Loucy (cell line): ENCODE data around the gene TMEM30B.
"Not testable (repeated sequence)": the region's sequence is repeated elsewhere in the genome, so short reads cannot be mapped to it uniquely, and the experiment has no call there.

Experiments used
- H2AFZ ChIP-seq: fragments of 200-600 bp; sonication (generic); 2 replicates; pipeline ENCODE4 v1.6.0; 2016; ENCODE audit warnings: antibody characterized with exemption, mild to moderate bottlenecking, low read length, moderate library complexity
- H3F3A ChIP-seq: fragments of 200-600 bp; 2 replicates; pipeline ENCODE4 v1.6.0; 2016; ENCODE audit warnings: antibody characterized with exemption, low read depth, mild to moderate bottlenecking
- H3K27me3 ChIP-seq: fragments of 200-600 bp; sonication (generic); 2 replicates; pipeline ENCODE4 v1.6.1; 2014; ENCODE audit warnings: low read length, mild to moderate bottlenecking; ENCODE audit not compliant: insufficient read depth, poor library complexity, severe bottlenecking
- H3K36me3 ChIP-seq: fragments of 200-600 bp; sonication (generic); 2 replicates; pipeline ENCODE4 v1.6.1; 2016; ENCODE audit warnings: low read length; ENCODE audit not compliant: insufficient read depth
- H3K4me1 ChIP-seq: fragments of 200-600 bp; sonication (generic); 2 replicates; pipeline ENCODE4 v1.5.1; 2014; ENCODE audit warnings: low read length, mild to moderate bottlenecking; ENCODE audit not compliant: insufficient read depth, poor library complexity, severe bottlenecking
- H3K4me2 ChIP-seq: fragments of 200-600 bp; sonication (generic); 2 replicates; pipeline ENCODE4 v1.6.0; 2014; ENCODE audit warnings: antibody characterized with exemption, low read length, low read depth, mild to moderate bottlenecking; ENCODE audit not compliant: poor library complexity, severe bottlenecking
- H3K4me3 ChIP-seq: fragments of 200-600 bp; sonication (generic); 2 replicates; pipeline ENCODE4 v1.5.1; 2014; ENCODE audit warnings: low read length, mild to moderate bottlenecking, mixed read lengths; ENCODE audit not compliant: poor library complexity, severe bottlenecking
- H3K79me2 ChIP-seq: fragments of 200-600 bp; sonication (generic); 2 replicates; pipeline ENCODE4 v1.6.1; 2014; ENCODE audit warnings: low read length; ENCODE audit not compliant: insufficient read depth
- H3K9ac ChIP-seq: fragments of 200-600 bp; sonication (generic); 2 replicates; pipeline ENCODE4 v1.6.0; 2014; ENCODE audit warnings: mild to moderate bottlenecking, low read depth, low read length, moderate library complexity; ENCODE audit not compliant: poor library complexity, severe bottlenecking
- H3K9me2 ChIP-seq: fragments of 200-600 bp; sonication (generic); replicated peaks from 2 replicates; pipeline ENCODE4 v1.6.1; 2016; ENCODE audit warnings: low read depth, low read length, mixed read lengths
- H3K9me3 ChIP-seq: fragments of 200-600 bp; sonication (generic); 2 replicates; pipeline ENCODE4 v1.6.1; 2014; ENCODE audit warnings: mild to moderate bottlenecking, antibody characterized with exemption, low read length, low read depth; ENCODE audit not compliant: insufficient read depth
- H4K20me1 ChIP-seq: fragments of 200-600 bp; sonication (generic); 2 replicates; pipeline ENCODE4 v1.6.0; 2014; ENCODE audit warnings: antibody characterized with exemption, low read length, mild to moderate bottlenecking; ENCODE audit not compliant: insufficient read depth, poor library complexity, severe bottlenecking
- EZH2phosphoT487 ChIP-seq: fragments of 200-600 bp; IDR thresholded peaks from 2 replicates; pipeline ENCODE4 v1.6.1; 2018; ENCODE audit warnings: antibody characterized with exemption, mild to moderate bottlenecking, moderate library complexity, borderline replicate concordance
- TF ChIP-seq, protein P1 (sequence below): fragments of 200-600 bp; sonication (generic); conservative IDR thresholded peaks from 2 replicates; pipeline ENCODE4 v1.5.1; 2014; ENCODE audit warnings: mild to moderate bottlenecking, antibody characterized with exemption, low read length

The TMEM30B gene

DNA sequence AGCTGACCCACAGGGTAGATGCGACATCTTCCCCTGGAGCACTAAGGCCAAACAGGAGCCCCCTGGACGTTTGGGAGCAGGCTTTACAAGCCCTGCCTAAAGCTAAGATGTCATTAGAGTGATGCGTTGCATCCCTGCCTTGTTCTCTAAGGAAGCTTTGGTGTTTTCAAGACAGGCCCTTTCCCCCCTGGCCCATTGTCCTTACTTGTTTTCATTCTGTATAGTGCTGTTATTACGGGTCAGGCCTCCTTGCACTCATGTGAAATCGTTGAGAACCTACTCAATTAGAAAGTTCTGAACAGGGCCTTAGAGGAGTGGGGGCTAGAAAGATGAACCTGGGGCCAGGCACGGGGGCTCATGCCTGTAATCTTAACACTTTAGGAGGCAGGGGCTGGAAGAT, 38.6 kb upstream of the TMEM30B start:
- Histone ChIP-seq H4K20me1 (peaks cover 17% of the 10 kb centered on the region), H3K4me3 (no peak overlapping the region), H3K36me3 (no peaks in the 10 kb centered on the region), H3K27me3 (no peaks in the 10 kb centered on the region), H2AFZ (no peak overlapping the region), H3K9ac (no peak overlapping the region), H3F3A (no peaks in the 10 kb centered on the region; the same call in 1 of the 2 replicates), H3K9me3 (no peaks in the 10 kb centered on the region), H3K9me2 (no peaks in the 10 kb centered on the region), H3K79me2 (peaks cover 43% of the 10 kb centered on the region), H3K4me2 (peak overlapping the region; percentile 3), H3K4me1 (peaks cover 32% of the 10 kb centered on the region)
- TF ChIP-seq, protein P1, sequence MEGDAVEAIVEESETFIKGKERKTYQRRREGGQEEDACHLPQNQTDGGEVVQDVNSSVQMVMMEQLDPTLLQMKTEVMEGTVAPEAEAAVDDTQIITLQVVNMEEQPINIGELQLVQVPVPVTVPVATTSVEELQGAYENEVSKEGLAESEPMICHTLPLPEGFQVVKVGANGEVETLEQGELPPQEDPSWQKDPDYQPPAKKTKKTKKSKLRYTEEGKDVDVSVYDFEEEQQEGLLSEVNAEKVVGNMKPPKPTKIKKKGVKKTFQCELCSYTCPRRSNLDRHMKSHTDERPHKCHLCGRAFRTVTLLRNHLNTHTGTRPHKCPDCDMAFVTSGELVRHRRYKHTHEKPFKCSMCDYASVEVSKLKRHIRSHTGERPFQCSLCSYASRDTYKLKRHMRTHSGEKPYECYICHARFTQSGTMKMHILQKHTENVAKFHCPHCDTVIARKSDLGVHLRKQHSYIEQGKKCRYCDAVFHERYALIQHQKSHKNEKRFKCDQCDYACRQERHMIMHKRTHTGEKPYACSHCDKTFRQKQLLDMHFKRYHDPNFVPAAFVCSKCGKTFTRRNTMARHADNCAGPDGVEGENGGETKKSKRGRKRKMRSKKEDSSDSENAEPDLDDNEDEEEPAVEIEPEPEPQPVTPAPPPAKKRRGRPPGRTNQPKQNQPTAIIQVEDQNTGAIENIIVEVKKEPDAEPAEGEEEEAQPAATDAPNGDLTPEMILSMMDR, result no peak
- no peak for TF ChIP-seq EZH2phosphoT487

DNA sequence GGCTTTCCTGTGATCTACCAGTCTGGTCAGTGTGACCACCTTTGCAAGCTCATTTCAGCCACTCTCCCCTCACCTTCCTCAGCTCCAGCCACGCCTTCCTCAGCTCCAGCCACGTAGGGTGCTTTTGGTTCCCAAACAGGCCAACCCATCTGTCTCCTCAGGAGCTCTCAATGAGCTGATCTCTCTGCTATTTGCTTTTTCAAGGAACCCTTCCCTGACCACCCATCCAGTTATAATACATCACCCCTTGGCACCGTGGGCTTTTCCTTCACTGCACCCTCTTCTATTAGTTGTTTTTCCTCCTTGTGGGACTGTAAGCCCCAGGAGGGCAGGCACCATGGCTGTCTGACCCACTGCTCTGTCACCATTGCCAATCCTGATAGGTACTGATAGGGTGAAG, 37.9 kb upstream of the TMEM30B start:
- peaks cover 2% of the 10 kb centered on the region; the same call in 1 of the 2 replicates for H3K9me3 ChIP-seq
- H3F3A ChIP-seq, result no peaks in the 10 kb centered on the region
- no peaks in the 10 kb centered on the region for H3K9me2 ChIP-seq
- no peak for TF ChIP-seq EZH2phosphoT487
- TF ChIP-seq, protein P1, result no peak
- peaks cover 26% of the 10 kb centered on the region for H3K4me1 ChIP-seq
- H4K20me1 ChIP-seq, result peaks cover 11% of the 10 kb centered on the region
- H3K4me2 ChIP-seq, result no peak overlapping the region
- H2AFZ ChIP-seq, result no peak overlapping the region
- no peaks in the 10 kb centered on the region for H3K27me3 ChIP-seq
- H3K9ac ChIP-seq, result no peak overlapping the region
- H3K36me3 ChIP-seq, result no peaks in the 10 kb centered on the region
- no peak overlapping the region for H3K4me3 ChIP-seq
- H3K79me2 ChIP-seq, result peaks cover 37% of the 10 kb centered on the region

DNA sequence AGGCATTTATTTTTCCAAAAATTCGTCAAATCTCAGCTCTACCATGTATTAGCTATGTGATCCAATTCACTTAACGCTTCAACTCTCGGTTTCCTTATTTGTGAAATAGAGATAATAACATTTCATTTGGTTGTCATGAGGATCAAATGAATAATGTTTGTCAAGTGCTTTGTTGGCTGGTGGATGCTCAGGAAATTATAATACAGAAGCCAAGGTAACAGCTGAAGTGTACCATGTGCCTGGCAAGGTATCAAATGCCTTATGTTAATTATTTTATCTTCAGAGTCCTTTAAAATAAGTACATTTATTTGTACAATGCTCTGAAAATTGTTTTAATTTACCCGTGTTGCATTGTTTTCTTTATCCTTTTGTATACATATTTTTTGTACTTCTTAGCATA, 34.2 kb upstream of the TMEM30B start:
- Histone ChIP-seq H3K4me2 (no peak overlapping the region), H3K4me3 (no peak overlapping the region), H3K36me3 (peaks cover 3% of the 10 kb centered on the region; the same call in 1 of the 2 replicates), H3K79me2 (no peaks in the 10 kb centered on the region), H3K9me3 (peaks cover 38% of the 10 kb centered on the region), H3K27me3 (no peaks in the 10 kb centered on the region), H3K9me2 (no peaks in the 10 kb centered on the region), H4K20me1 (no peaks in the 10 kb centered on the region), H2AFZ (no peak overlapping the region), H3K9ac (no peak overlapping the region), H3K4me1 (peaks cover 5% of the 10 kb centered on the region), H3F3A (no peaks in the 10 kb centered on the region)
- TF ChIP-seq, protein P1, result no peak
- no peak for TF ChIP-seq EZH2phosphoT487

- not testable (repeated sequence) for H3K27me3 ChIP-seq, H3K36me3 ChIP-seq, H3K9me2 ChIP-seq, H2AFZ ChIP-seq, H4K20me1 ChIP-seq, H3K79me2 ChIP-seq
- Histone ChIP-seq H3F3A (peaks cover 21% of the 10 kb centered on the region), H3K4me2 (peak overlapping the region; percentile 67), H3K9ac (peak overlapping the region; percentile 37), H3K9me3 (peaks cover 66% of the 10 kb centered on the region), H3K4me1 (peaks cover 34% of the 10 kb centered on the region), H3K4me3 (peak overlapping the region; percentile 32)
Measured at GRCh38 chr14:61308701-61309100, 27.6 kb upstream of the TMEM30B start.
